ENCODE measurements around the gene PIP5K1B. TPM values are rescaled to one million over a fixed set of nuclear protein-coding genes. Genes with fewer than 3 reads are reported as not detected.
"Not testable (repeated sequence)": the region's sequence is repeated elsewhere in the genome, so short reads cannot be mapped to it uniquely, and the experiment has no call there.

Gene PIP5K1B
- total RNA-seq, 1 experiment from 2014 or later = 2.5 TPM

GRCh38 chr9:68983522-68984424 is 278.7 kb downstream of the PIP5K1B start:
- Histone ChIP-seq H3K18ac (ENCODE audit: insufficient read length, low read depth, low read length) (no peak overlapping the region), H2AK5ac (ENCODE audit: insufficient read length, low read length) (no peak overlapping the region), H2BK120ac (ENCODE audit: low read depth, low read length, poor library complexity, severe bottlenecking) (no peak overlapping the region), H4K5ac (ENCODE audit: insufficient read length, low read depth, low read length) (no peak overlapping the region), H4K91ac (ENCODE audit: insufficient read length, low read depth, low read length) (no peak overlapping the region), H3K14ac (ENCODE audit: insufficient read depth, low read length) (0 out of 2 replicates have a peak overlapping the region, but pooled peaks have one; percentile 26), H2BK20ac (ENCODE audit: low read depth, low read length, poor library complexity, severe bottlenecking) (no peak overlapping the region), H2BK12ac (ENCODE audit: insufficient read length, low read depth, low read length) (no peak overlapping the region), H3K4me1 (ENCODE audit: insufficient read depth, low read length) (peaks cover 9% of the 10 kb centered on the region; the same call in 1 of the 2 replicates), H3K23me2 (ENCODE audit: insufficient read length, low read depth, low read length, poor library complexity, severe bottlenecking) (no peaks in the 10 kb centered on the region), H2BK5ac (ENCODE audit: insufficient read length, low read length) (no peak overlapping the region), H4K8ac (replicated peaks; ENCODE audit: insufficient read length, low read depth, low read length) (no peak overlapping the region), H3K4me2 (ENCODE audit: insufficient read depth, insufficient read length, low read length) (no peak overlapping the region), H3K9ac (ENCODE audit: extremely low read depth, insufficient read length, low read length) (no peak overlapping the region), H2BK15ac (ENCODE audit: low read depth, low read length) (no peak overlapping the region), H3K9me3 (ENCODE audit: control insufficient read depth, low read depth, low read length) (no peaks in the 10 kb centered on the region), H3K79me2 (ENCODE audit: insufficient read depth, low read length) (no peaks in the 10 kb centered on the region), H3K56ac (ENCODE audit: insufficient read length, low read depth, low read length) (no peak overlapping the region), H2AFZ (ENCODE audit: low read length) (no peak overlapping the region), H3K79me1 (ENCODE audit: insufficient read depth, low read depth, low read length, poor library complexity, severe bottlenecking) (no peaks in the 10 kb centered on the region), H3T11ph (ENCODE audit: low read length) (no peak overlapping the region), H3K27me3 (ENCODE audit: insufficient read depth, low read length) (no peaks in the 10 kb centered on the region), H3K4ac (ENCODE audit: low read depth, low read length) (no peak overlapping the region), H3K23ac (ENCODE audit: insufficient read length, low read depth, low read length) (no peak overlapping the region), H3K27ac (ENCODE audit: insufficient read length, low read depth, low read length) (no peak overlapping the region), H4K20me1 (ENCODE audit: control insufficient read depth, insufficient read depth, insufficient read length) (no peaks in the 10 kb centered on the region)
- H3K9me3 Mint-ChIP-seq = no peaks in the 10 kb centered on the region
- H3K4me1 Mint-ChIP-seq = peaks cover 24 to 27% of the 10 kb centered on the region in 2 experiments
- no peaks in the 10 kb centered on the region for H3K36me3 Mint-ChIP-seq (ENCODE audit: insufficient read depth in 1 of 3, low read depth in 3 of 3)
- H3K27me3 Mint-ChIP-seq (ENCODE audit: low read depth) = no peaks in the 10 kb centered on the region
- DNase-seq = no peak
- TF ChIP-seq, protein P1, sequence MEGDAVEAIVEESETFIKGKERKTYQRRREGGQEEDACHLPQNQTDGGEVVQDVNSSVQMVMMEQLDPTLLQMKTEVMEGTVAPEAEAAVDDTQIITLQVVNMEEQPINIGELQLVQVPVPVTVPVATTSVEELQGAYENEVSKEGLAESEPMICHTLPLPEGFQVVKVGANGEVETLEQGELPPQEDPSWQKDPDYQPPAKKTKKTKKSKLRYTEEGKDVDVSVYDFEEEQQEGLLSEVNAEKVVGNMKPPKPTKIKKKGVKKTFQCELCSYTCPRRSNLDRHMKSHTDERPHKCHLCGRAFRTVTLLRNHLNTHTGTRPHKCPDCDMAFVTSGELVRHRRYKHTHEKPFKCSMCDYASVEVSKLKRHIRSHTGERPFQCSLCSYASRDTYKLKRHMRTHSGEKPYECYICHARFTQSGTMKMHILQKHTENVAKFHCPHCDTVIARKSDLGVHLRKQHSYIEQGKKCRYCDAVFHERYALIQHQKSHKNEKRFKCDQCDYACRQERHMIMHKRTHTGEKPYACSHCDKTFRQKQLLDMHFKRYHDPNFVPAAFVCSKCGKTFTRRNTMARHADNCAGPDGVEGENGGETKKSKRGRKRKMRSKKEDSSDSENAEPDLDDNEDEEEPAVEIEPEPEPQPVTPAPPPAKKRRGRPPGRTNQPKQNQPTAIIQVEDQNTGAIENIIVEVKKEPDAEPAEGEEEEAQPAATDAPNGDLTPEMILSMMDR (conservative IDR thresholded peaks at IDR 0.05) = no peak
- H3K4me3 Mint-ChIP-seq = no peak overlapping the region
- WGBS (ENCODE audit: extremely low coverage, insufficient read length, low lambda C conversion rate) = 100% methylated on average over 1 of the region's 3 CpGs
- no peak overlapping the region for H3K27ac Mint-ChIP-seq

DNA sequence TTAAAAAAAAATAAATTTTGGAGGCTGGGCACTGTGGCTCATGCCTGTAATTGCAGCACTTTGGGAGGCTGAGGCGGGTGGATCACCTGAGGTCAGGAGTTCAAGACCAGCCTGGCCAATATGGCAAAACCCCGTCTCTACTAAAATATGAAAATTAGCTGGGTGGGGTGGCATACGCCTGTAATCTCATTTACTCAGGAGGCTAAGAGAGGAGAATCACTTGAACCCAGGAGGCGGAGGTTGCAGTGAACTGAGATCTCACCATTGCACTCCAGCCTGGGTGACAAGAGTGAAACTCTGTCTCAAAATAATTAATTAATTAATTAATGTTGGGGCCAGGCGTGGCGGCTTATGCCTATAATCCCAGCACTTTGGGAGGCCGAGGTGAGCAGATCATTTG is 281.9 kb downstream of the PIP5K1B start:
- WGBS (ENCODE audit: extremely low coverage, insufficient read length, low lambda C conversion rate) = no CpG with 5 or more reads among the region's 7 CpGs
- not testable (repeated sequence) for DNase-seq; H3K27me3 Mint-ChIP-seq (ENCODE audit: low read depth); H2BK120ac ChIP-seq (ENCODE audit: low read depth, low read length, poor library complexity, severe bottlenecking); H2BK5ac ChIP-seq (ENCODE audit: insufficient read length, low read length); H3K27ac ChIP-seq (ENCODE audit: insufficient read length, low read depth, low read length); H4K91ac ChIP-seq (ENCODE audit: insufficient read length, low read depth, low read length); H3K23ac ChIP-seq (ENCODE audit: insufficient read length, low read depth, low read length); H3K4ac ChIP-seq (ENCODE audit: low read depth, low read length); H3K27ac Mint-ChIP-seq; H3T11ph ChIP-seq (ENCODE audit: low read length); H3K14ac ChIP-seq (ENCODE audit: insufficient read depth, low read length); H3K9ac ChIP-seq (ENCODE audit: extremely low read depth, insufficient read length, low read length); H3K9me3 Mint-ChIP-seq; H3K27me3 ChIP-seq (ENCODE audit: insufficient read depth, low read length); H3K23me2 ChIP-seq (ENCODE audit: insufficient read length, low read depth, low read length, poor library complexity, severe bottlenecking); H2BK20ac ChIP-seq (ENCODE audit: low read depth, low read length, poor library complexity, severe bottlenecking); H4K5ac ChIP-seq (ENCODE audit: insufficient read length, low read depth, low read length); H2AK5ac ChIP-seq (ENCODE audit: insufficient read length, low read length); H3K4me2 ChIP-seq (ENCODE audit: insufficient read depth, insufficient read length, low read length); H2BK15ac ChIP-seq (ENCODE audit: low read depth, low read length); H3K79me2 ChIP-seq (ENCODE audit: insufficient read depth, low read length); H3K9me3 ChIP-seq (ENCODE audit: control insufficient read depth, low read depth, low read length); H3K79me1 ChIP-seq (ENCODE audit: insufficient read depth, low read depth, low read length, poor library complexity, severe bottlenecking); H2AFZ ChIP-seq (ENCODE audit: low read length); H3K56ac ChIP-seq (ENCODE audit: insufficient read length, low read depth, low read length); H3K4me1 Mint-ChIP-seq; H3K18ac ChIP-seq (ENCODE audit: insufficient read length, low read depth, low read length); H4K20me1 ChIP-seq (ENCODE audit: control insufficient read depth, insufficient read depth, insufficient read length); H2BK12ac ChIP-seq (ENCODE audit: insufficient read length, low read depth, low read length); H4K8ac ChIP-seq (replicated peaks; ENCODE audit: insufficient read length, low read depth, low read length); H3K4me1 ChIP-seq (ENCODE audit: insufficient read depth, low read length); H3K36me3 Mint-ChIP-seq (ENCODE audit: insufficient read depth in 1 of 3, low read depth in 3 of 3); H3K4me3 Mint-ChIP-seq
